A549 treated with AZD9567 at 1 μM for 4 hours (cell line): ENCODE measurements around the gene BBS2. TPM values are rescaled to one million over a fixed set of nuclear protein-coding genes. Genes with fewer than 3 reads are reported as not detected.

Source experiments
- total RNA-seq: library from RNA; stranded (reverse); fragments of 200-300 nt; extraction: Qiagen RNA extraction; gene quantifications from 5 replicates; pipeline ENCODE4 v1.2.3, GENCODE V29; 2022; ENCODE audit not compliant: insufficient read depth

BBS2 gene
- 17.4 to 38.4 TPM (median 22.4 TPM) in 5 replicates for total RNA-seq

GRCh38 chr16:56519459-56520250, at the start of gene BBS2:
Gene BBS2 (minus strand): TSS chr16:56520024. CDS start chr16:56519862, 162 bp downstream.

GRCh38 chr16:56564793-56565477, 45.1 kb upstream of the BBS2 start, which contains the start of gene MT4:
Gene MT4 (plus strand): TSS chr16:56565073. CDS start chr16:56565129, 56 bp downstream.

GRCh38 chr16:56450986-56451752, 68.7 kb downstream of the BBS2 start, which contains the start of the genes NUDT21 and OGFOD1:
Gene NUDT21 (minus strand): TSS chr16:56451332. CDS start chr16:56451202, 130 bp downstream.
Gene OGFOD1 (plus strand): TSS chr16:56451554. CDS start chr16:56451613, 59 bp downstream.

Other genes starting within 250 kb of the BBS2 start
- 64.9 to 107 TPM (median 65.4 TPM) in 5 replicates for gene AMFR, start 94.5 kb downstream of the BBS2 start, total RNA-seq
- 110 to 117 TPM (median 114 TPM) in 5 replicates for gene NUDT21, start 68.7 kb downstream of the BBS2 start, total RNA-seq
- gene OGFOD1, start 68.5 kb downstream of the BBS2 start, total RNA-seq, result 79.0 to 119 TPM (median 82.4 TPM) in 5 replicates
- not detected in 5 replicates for gene MT4, start 45.0 kb upstream of the BBS2 start, total RNA-seq
- gene MT3, start 69.5 kb upstream of the BBS2 start, total RNA-seq, result 0.26 to 0.54 TPM (median 0.35 TPM) in 4 of 5 replicates, not detected in the other
- gene MT2A, start 88.6 kb upstream of the BBS2 start, total RNA-seq, result 1,956 to 3,217 TPM (median 2,438 TPM) in 5 replicates
- gene MT1E, start 105.8 kb upstream of the BBS2 start, total RNA-seq, result not detected in 5 replicates
- gene MT1M, start 112.6 kb upstream of the BBS2 start, total RNA-seq, result not detected in 5 replicates
- 21.9 to 36.1 TPM (median 25.8 TPM) in 5 replicates for gene MT1A, start 118.6 kb upstream of the BBS2 start, total RNA-seq
- 0.31 to 0.54 TPM in 2 of 5 replicates, not detected in the others for gene MT1B, start 131.9 kb upstream of the BBS2 start, total RNA-seq
- gene MT1F, start 137.9 kb upstream of the BBS2 start, total RNA-seq, result 14.6 to 24.5 TPM (median 17.7 TPM) in 5 replicates
- 0.29 TPM in 1 of 5 replicates, not detected in the others for gene MT1G, start 148.0 kb upstream of the BBS2 start, total RNA-seq
- gene MT1H, start 149.8 kb upstream of the BBS2 start, total RNA-seq, result not detected in 5 replicates
- gene MT1X, start 162.4 kb upstream of the BBS2 start, total RNA-seq, result 518 to 876 TPM (median 692 TPM) in 5 replicates
- 95.5 to 109 TPM (median 100 TPM) in 5 replicates for gene NUP93, start 210.1 kb upstream of the BBS2 start, total RNA-seq